Measurements from ENCODE around the gene FXYD6. TPM values are rescaled to one million over a fixed set of nuclear protein-coding genes. Genes with fewer than 3 reads are reported as not detected.
A peak's percentile ranks its signal among the peaks of the same experiment; 100 is the strongest.

Gene FXYD6
- total and polyA plus RNA-seq, 9 donors, result 119 to 445 (median 264) TPM

DNA sequence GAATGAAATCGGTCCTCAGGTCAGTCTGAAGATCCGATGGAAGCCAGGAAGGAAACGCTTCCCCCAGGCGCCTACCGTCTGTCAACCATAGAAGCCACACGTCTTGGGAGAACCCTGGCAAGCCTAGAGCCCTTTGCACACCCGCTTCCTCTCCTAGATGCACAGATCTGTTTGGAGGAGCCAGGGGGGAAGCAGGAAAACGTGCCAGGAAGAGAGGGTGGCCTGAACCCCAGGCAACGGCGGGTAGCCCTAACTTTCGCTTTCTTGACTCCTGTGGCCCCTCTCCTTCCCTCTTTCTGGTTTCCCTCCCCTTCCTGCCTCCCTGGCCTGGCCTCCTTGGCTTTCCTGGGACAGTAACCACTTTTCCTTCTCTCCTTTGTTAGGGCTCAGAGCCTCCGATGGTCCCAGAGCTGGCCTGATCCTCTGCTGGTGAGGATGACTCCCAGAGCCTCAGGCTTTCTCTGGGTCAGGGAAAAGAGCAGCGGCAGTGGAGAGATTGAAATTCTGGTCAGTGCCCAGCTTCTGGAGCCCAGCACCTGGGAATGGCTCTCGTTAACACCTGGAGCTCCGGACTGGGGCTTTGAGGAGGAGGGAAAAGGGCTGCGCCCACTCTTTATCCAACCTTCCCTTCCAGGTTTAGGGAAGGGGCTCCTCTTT is 2.1 kb downstream of the FXYD6 start:
- Histone ChIP-seq H3K4me3 (peak overlapping the region; percentile 78), H3K27ac (peak overlapping the region; percentile 69 to 93)

DNA sequence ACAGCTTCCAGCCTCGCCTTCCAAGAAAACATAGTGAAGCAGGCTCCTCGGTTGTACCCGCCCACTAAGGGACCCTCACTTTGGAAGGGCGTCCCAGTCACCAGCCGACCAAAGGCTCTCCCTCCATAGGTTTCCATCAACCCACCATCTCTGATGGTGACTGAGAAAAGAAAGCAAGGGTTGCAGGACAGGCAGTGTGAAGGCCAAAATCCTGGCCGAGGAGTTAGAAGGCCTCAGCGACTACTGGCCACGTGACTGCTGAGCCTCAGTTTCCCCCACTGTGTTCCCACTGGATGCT is 2.7 kb downstream of the FXYD6 start:
- intact Hi-C loops (cut with DNase I), result no loop called here
- Histone ChIP-seq H3K9me3 (no peaks in the 10 kb centered on the region), H3K27me3 (no peaks in the 10 kb centered on the region), H3K4me3 (no peak overlapping the region), H3K27ac (peak overlapping the region; percentile 61 to 69), H3K4me1 (ENCODE audit: insufficient read depth) (peaks cover 39% of the 10 kb centered on the region), H3K36me3 (no peaks in the 10 kb centered on the region)
- 80 to 87% (median 82%) methylated on average over 8 of the region's 8 CpGs for WGBS, 3 donors
- TF ChIP-seq POLR2A (IDR thresholded peaks at IDR 0.05) (no peak), EP300 (IDR thresholded peaks at IDR 0.05) (no peak)
- TF ChIP-seq, protein P1, sequence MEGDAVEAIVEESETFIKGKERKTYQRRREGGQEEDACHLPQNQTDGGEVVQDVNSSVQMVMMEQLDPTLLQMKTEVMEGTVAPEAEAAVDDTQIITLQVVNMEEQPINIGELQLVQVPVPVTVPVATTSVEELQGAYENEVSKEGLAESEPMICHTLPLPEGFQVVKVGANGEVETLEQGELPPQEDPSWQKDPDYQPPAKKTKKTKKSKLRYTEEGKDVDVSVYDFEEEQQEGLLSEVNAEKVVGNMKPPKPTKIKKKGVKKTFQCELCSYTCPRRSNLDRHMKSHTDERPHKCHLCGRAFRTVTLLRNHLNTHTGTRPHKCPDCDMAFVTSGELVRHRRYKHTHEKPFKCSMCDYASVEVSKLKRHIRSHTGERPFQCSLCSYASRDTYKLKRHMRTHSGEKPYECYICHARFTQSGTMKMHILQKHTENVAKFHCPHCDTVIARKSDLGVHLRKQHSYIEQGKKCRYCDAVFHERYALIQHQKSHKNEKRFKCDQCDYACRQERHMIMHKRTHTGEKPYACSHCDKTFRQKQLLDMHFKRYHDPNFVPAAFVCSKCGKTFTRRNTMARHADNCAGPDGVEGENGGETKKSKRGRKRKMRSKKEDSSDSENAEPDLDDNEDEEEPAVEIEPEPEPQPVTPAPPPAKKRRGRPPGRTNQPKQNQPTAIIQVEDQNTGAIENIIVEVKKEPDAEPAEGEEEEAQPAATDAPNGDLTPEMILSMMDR (IDR thresholded peaks at IDR 0.05), result no peak
- no peak for DNase-seq

More for the DNA sequence above, 2.1 kb downstream of the FXYD6 start:
- Histone ChIP-seq H3K27me3 (no peaks in the 10 kb centered on the region), H3K4me1 (ENCODE audit: insufficient read depth) (peaks cover 36% of the 10 kb centered on the region), H3K9me3 (no peaks in the 10 kb centered on the region), H3K36me3 (no peaks in the 10 kb centered on the region)
- 57 to 70% (median 60%) methylated on average over 16 of the region's 16 CpGs for WGBS, 3 donors
- DNase-seq, result no peak
- TF ChIP-seq, protein P1 (IDR thresholded peaks at IDR 0.05), result no peak
- TF ChIP-seq POLR2A (IDR thresholded peaks at IDR 0.05) (no peak), EP300 (IDR thresholded peaks at IDR 0.05) (no peak)
- intact Hi-C loops (cut with DNase I), result no loop called here

DNA sequence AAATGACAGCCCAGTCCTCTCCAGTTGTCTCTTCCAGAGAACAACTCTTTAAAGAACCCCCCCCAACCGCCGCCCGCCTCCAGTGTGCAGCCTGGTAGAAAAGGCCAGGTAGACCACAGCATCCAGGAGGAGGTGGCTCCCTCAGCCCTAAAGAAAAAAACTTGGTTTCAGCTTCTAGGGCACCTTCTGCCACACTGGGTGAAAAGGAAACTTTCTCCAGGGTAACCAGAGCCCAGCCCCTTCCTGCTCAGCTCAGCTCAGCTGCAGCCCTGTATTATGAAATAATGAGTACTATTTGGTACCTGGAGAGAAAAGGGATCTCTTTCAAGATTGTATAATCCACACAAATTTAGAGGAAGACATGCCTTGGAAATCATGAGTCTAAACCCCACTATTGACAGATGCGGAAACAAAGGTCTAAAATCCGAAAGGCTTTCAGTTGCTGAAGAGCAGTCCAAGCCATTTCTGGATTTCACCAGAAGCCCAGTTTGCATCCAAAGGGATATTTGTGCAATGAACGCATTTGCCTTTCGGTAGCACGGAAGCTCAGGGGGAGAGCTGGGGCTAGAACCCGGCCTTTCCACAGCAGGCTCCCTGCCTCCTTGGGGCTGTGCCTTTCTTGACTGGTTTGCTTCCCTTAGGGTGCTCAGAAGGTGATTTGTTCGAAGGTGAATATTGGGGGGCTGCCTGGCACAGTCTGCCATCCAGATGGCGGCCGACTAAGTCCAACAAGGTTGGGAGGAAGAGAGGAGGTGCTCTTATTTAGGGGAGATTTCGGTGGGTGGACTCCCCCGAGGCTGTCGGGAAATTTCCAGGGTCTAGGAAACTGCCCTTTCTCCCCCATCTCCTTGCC is 3.3 kb downstream of the FXYD6 start:
- Histone ChIP-seq H3K27ac (peak overlapping the region in 1 of 2 donors; percentile 61), H3K36me3 (no peaks in the 10 kb centered on the region), H3K4me1 (ENCODE audit: insufficient read depth) (peaks cover 39% of the 10 kb centered on the region), H3K9me3 (no peaks in the 10 kb centered on the region), H3K4me3 (no peak overlapping the region), H3K27me3 (no peaks in the 10 kb centered on the region)
- intact Hi-C loops (cut with DNase I), result no loop called here
- TF ChIP-seq, protein P1 (IDR thresholded peaks at IDR 0.05), result no peak
- TF ChIP-seq POLR2A (IDR thresholded peaks at IDR 0.05), result no peak
- no peak for TF ChIP-seq EP300 (IDR thresholded peaks at IDR 0.05)
- DNase-seq, result no peak
- WGBS, 3 donors, result 77 to 90% (median 83%) methylated on average over 15 of the region's 15 CpGs

DNA sequence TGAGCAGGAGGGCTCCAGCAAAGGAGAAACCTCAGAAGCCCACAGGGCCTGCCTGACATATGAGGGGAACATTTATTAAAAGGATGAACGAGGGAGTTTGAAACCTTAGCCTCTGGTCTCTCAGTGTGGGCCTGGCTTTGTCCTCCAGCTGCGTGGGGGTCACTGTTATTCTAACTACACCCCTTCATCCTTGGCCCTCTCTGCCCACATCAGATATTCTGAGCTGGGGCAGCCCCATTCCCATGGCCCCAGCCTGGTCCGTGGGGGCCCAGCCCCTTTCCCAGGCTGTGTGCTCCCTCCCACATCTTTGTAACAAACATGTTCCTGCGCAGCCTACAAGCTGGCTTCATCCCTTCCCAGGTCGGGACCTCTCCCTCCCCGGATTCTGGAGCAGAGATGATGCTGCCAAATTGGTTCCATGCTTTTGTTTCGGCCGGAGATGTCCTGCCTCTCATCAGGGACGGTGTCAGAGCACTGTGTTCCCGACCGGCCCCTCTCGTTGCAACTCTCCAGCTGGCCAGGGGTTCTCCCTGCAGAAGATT is 4.0 kb downstream of the FXYD6 start:
- Histone ChIP-seq H3K27me3 (no peaks in the 10 kb centered on the region), H3K4me3 (no peak overlapping the region), H3K36me3 (no peaks in the 10 kb centered on the region), H3K9me3 (no peaks in the 10 kb centered on the region), H3K4me1 (ENCODE audit: insufficient read depth) (peaks cover 38% of the 10 kb centered on the region), H3K27ac (peak overlapping the region; percentile 45 to 61)
- peak; percentile 64 to 89 (median 79) for DNase-seq
- intact Hi-C loops (cut with DNase I), result no loop called here
- WGBS, 3 donors, result 5 to 22% (median 19%) methylated on average over 12 of the region's 12 CpGs
- no peak for TF ChIP-seq POLR2A (IDR thresholded peaks at IDR 0.05)
- TF ChIP-seq EP300 (IDR thresholded peaks at IDR 0.05), result no peak
- TF ChIP-seq, protein P1 (IDR thresholded peaks at IDR 0.05), result no peak
